HG03095 (cell line): ENCODE data around the gene TUT4.

Source experiments
- ATAC-seq: cut with Tn5 transposase; IDR thresholded peaks from one replicate; pipeline ENCODE4 v1.9.1; 2021; ENCODE audit warnings: moderate library complexity; ENCODE audit not compliant: unreplicated experiment

The TUT4 gene

GRCh38 chr1:52533713-52534112, 19.2 kb downstream of the TUT4 start:
- no peak for ATAC-seq

GRCh38 chr1:52532731-52533327, 20.1 kb downstream of the TUT4 start:
- ATAC-seq = no peak

GRCh38 chr1:52532247-52532646, 20.6 kb downstream of the TUT4 start:
- no peak for ATAC-seq

- no peak for ATAC-seq
Observed at GRCh38 chr1:52531249-52531872, 21.5 kb downstream of the TUT4 start.

GRCh38 chr1:52530563-52531144, 22.2 kb downstream of the TUT4 start:
- ATAC-seq = no peak

- no peak for ATAC-seq
Observed at GRCh38 chr1:52523376-52523775, 29.5 kb downstream of the TUT4 start.

- ATAC-seq = no peak
Observed at GRCh38 chr1:52520148-52520547, 32.7 kb downstream of the TUT4 start.

GRCh38 chr1:52518962-52519361, 33.9 kb downstream of the TUT4 start:
- no peak for ATAC-seq

GRCh38 chr1:52511851-52512615, 40.9 kb downstream of the TUT4 start:
- no peak for ATAC-seq

- ATAC-seq = no peak
Observed at GRCh38 chr1:52511439-52511838, 41.5 kb downstream of the TUT4 start.

- no peak for ATAC-seq
Observed at GRCh38 chr1:52506920-52507546, 45.9 kb downstream of the TUT4 start.

- ATAC-seq = no peak
Observed at GRCh38 chr1:52506349-52506748, 46.5 kb downstream of the TUT4 start.

GRCh38 chr1:52504720-52505119, 48.2 kb downstream of the TUT4 start:
- ATAC-seq = no peak

GRCh38 chr1:52503706-52504105, 49.2 kb downstream of the TUT4 start:
- no peak for ATAC-seq

- ATAC-seq = no peak
Observed at GRCh38 chr1:52502789-52503188, 50.1 kb downstream of the TUT4 start.

- no peak for ATAC-seq
Observed at GRCh38 chr1:52487632-52488031, 65.3 kb downstream of the TUT4 start.

GRCh38 chr1:52482326-52483004, 70.4 kb downstream of the TUT4 start:
- no peak for ATAC-seq

GRCh38 chr1:52479076-52479475, 73.8 kb downstream of the TUT4 start:
- ATAC-seq = no peak

GRCh38 chr1:52477876-52478275, 75.0 kb downstream of the TUT4 start:
- ATAC-seq = no peak

- ATAC-seq = no peak
Observed at GRCh38 chr1:52476943-52477342, 75.9 kb downstream of the TUT4 start.

GRCh38 chr1:52474807-52475206, 78.1 kb downstream of the TUT4 start:
- no peak for ATAC-seq
